OCI-LY1 (cell line): ENCODE measurements around the gene TUBB1.

Source experiments
- CTCF ChIP-seq: fragments of 200-600 bp; sonication (generic), shearing (Covaris generic); IDR thresholded peaks from 2 replicates; pipeline ENCODE4 v1.5.1; 2017; ENCODE audit warnings: mild to moderate bottlenecking, antibody characterized with exemption, low read length, moderate library complexity, mixed read lengths
- EZH2 ChIP-seq: fragments of 200-600 bp; sonication (generic), shearing (Covaris generic); IDR thresholded peaks from 2 replicates; pipeline ENCODE4 v1.8.0; 2017; ENCODE audit warnings: borderline replicate concordance, mixed run types, mild to moderate bottlenecking, antibody characterized with exemption, low read length, moderate library complexity, mixed read lengths

GRCh38 chr20:58978351-58979190, 40.7 kb upstream of the TUBB1 start:
- TF ChIP-seq CTCF (no peak), EZH2 (no peak)
